Measurements from ENCODE around the gene NUF2. TPM values are rescaled to one million over a fixed set of nuclear protein-coding genes. Genes with fewer than 3 reads are reported as not detected.

The NUF2 gene
- total and polyA plus RNA-seq, 4 donors: 0.80 to 31.6 (median 1.0) TPM; not detected in 1

- H3K27ac ChIP-seq (ENCODE audit: low read depth in 1 of 2, low read length in 2 of 2): no peak overlapping the region
- no peaks in the 10 kb centered on the region for H3K9me3 ChIP-seq (ENCODE audit: control insufficient read depth in 4 of 4, low read length in 3 of 4)
- H3K4me3 ChIP-seq (ENCODE audit: low read depth in 1 of 3, low read length in 3 of 3): no peak overlapping the region
- no peaks in the 10 kb centered on the region for H3K36me3 ChIP-seq (ENCODE audit: control insufficient read depth in 4 of 4, insufficient read depth in 3 of 4, low read depth in 1 of 4, low read length in 3 of 4)
- TF ChIP-seq JUND (IDR thresholded peaks at IDR 0.05) (no peak), MAX (IDR thresholded peaks at IDR 0.05) (no peak)
- H3K9ac ChIP-seq (ENCODE audit: low read depth in 1 of 2, low read length in 2 of 2): no peak overlapping the region
- no peak for DNase-seq (ENCODE audit: low spot score)
- WGBS: 98% methylated on average over 1 of the region's 1 CpG
- H3K27me3 ChIP-seq (ENCODE audit: control insufficient read depth in 4 of 4, insufficient read depth in 4 of 4, low read length in 3 of 4): no peaks in the 10 kb centered on the region
- H3K4me1 ChIP-seq (ENCODE audit: control insufficient read depth in 4 of 4, insufficient read depth in 4 of 4, low read length in 3 of 4): no peaks in the 10 kb centered on the region
These were observed 12.9 kb upstream of the NUF2 start for GRCh38 chr1:163308811-163309210.

- no peak overlapping the region for H3K27ac ChIP-seq (ENCODE audit: low read depth in 1 of 2, low read length in 2 of 2)
- peak; percentile 62 for TF ChIP-seq CTCF (IDR thresholded peaks at IDR 0.05; ENCODE audit: low read depth, low read length, missing input control)
- peak; percentile 87 for TF ChIP-seq RAD21 (IDR thresholded peaks at IDR 0.05)
- no peak for TF ChIP-seq MAX (IDR thresholded peaks at IDR 0.05)
- H3K27me3 ChIP-seq (ENCODE audit: control insufficient read depth in 4 of 4, insufficient read depth in 4 of 4, low read length in 3 of 4): no peaks in the 10 kb centered on the region
- no peak overlapping the region for H3K4me3 ChIP-seq (ENCODE audit: low read depth in 1 of 3, low read length in 3 of 3)
- H3K9ac ChIP-seq (ENCODE audit: low read depth in 1 of 2, low read length in 2 of 2): no peak overlapping the region
- no peak for DNase-seq (ENCODE audit: low spot score)
- H3K9me3 ChIP-seq (ENCODE audit: control insufficient read depth in 4 of 4, low read length in 3 of 4): no peaks in the 10 kb centered on the region
- WGBS: 59% methylated on average over 6 of the region's 6 CpGs
- peaks cover 0 to 6% (median 4%) of the 10 kb centered on the region in 4 donors for H3K4me1 ChIP-seq (ENCODE audit: control insufficient read depth in 4 of 4, insufficient read depth in 4 of 4, low read length in 3 of 4)
- H3K36me3 ChIP-seq (ENCODE audit: control insufficient read depth in 4 of 4, insufficient read depth in 3 of 4, low read depth in 1 of 4, low read length in 3 of 4): peaks cover 2 to 16% (median 5%) of the 10 kb centered on the region in 4 donors
These were observed 5.9 kb upstream of the NUF2 start for GRCh38 chr1:163315773-163316374.

- no peaks in the 10 kb centered on the region for H3K27me3 ChIP-seq (ENCODE audit: control insufficient read depth in 4 of 4, insufficient read depth in 4 of 4, low read length in 3 of 4)
- no peak for DNase-seq (ENCODE audit: low spot score)
- TF ChIP-seq CTCF (IDR thresholded peaks at IDR 0.05; ENCODE audit: low read depth, low read length, missing input control) (no peak), REST (IDR thresholded peaks at IDR 0.05) (no peak), ZBTB33 (IDR thresholded peaks at IDR 0.05) (no peak), YY1 (IDR thresholded peaks at IDR 0.05) (no peak), HNF4G (IDR thresholded peaks at IDR 0.05) (no peak), JUND (IDR thresholded peaks at IDR 0.05) (no peak), SP1 (IDR thresholded peaks at IDR 0.05) (no peak), FOXA2 (IDR thresholded peaks at IDR 0.05) (no peak), GABPA (IDR thresholded peaks at IDR 0.05 in 1 of 2, conservative IDR thresholded peaks at IDR 0.05 in 1 of 2) (no peak), TAF1 (conservative IDR thresholded peaks at IDR 0.05) (no peak), NR2F2 (IDR thresholded peaks at IDR 0.05) (no peak), RAD21 (IDR thresholded peaks at IDR 0.05) (no peak), ATF3 (IDR thresholded peaks at IDR 0.05) (no peak), FOXA1 (IDR thresholded peaks at IDR 0.05) (no peak)
- 40% methylated on average over 3 of the region's 3 CpGs for whole genome bisulfite sequencing
- H3K4me1 ChIP-seq (ENCODE audit: control insufficient read depth in 4 of 4, insufficient read depth in 4 of 4, low read length in 3 of 4): peaks cover 2 to 17% (median 14%) of the 10 kb centered on the region in 4 donors
- H3K36me3 ChIP-seq (ENCODE audit: control insufficient read depth in 4 of 4, insufficient read depth in 3 of 4, low read depth in 1 of 4, low read length in 3 of 4): peaks cover 2 to 16% (median 5%) of the 10 kb centered on the region in 4 donors
- H3K4me3 ChIP-seq (ENCODE audit: low read depth in 1 of 3, low read length in 3 of 3): peak overlapping the region; percentile 64 to 93 (median 83)
- H3K9me3 ChIP-seq (ENCODE audit: control insufficient read depth in 4 of 4, low read length in 3 of 4): no peaks in the 10 kb centered on the region
- no peak overlapping the region for H3K27ac ChIP-seq (ENCODE audit: low read depth in 1 of 2, low read length in 2 of 2)
- H3K9ac ChIP-seq (ENCODE audit: low read depth in 1 of 2, low read length in 2 of 2): peak overlapping the region; percentile 18 to 87
These were observed 863 bp upstream of the NUF2 start for GRCh38 chr1:163320891-163321290.
